ENCODE results near the gene RNU5B-1. TPM values are rescaled to one million over a fixed set of nuclear protein-coding genes. Genes with fewer than 3 reads are reported as not detected.
"Not testable (repeated sequence)": the region's sequence is repeated elsewhere in the genome, so short reads cannot be mapped to it uniquely, and the experiment has no call there.

RNU5B-1 gene
- total and polyA plus RNA-seq, 4 donors = 78.5 TPM; not detected in 3

DNA sequence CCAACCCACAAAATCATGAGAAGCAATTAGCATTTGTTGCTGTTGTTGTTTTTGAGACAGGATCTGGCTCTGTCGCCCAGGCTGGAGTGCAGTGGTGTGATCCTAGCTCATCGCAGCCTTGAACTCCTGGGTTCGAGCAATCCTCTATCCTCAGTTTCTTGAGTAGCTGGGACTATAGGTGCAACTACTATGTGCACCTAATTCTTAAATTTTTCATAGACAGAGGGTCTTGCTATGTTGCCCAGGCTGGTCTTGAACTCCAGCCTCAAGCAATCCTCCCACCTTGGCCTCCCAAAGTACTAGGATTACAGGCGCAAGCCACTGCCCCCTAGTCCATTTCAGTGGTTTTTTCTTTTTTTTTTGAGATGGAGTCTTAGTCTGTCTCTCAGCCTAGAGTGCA lies 36.1 kb upstream of the RNU5B-1 start:
- 67% methylated on average over 3 of the region's 4 CpGs for WGBS (ENCODE audit: insufficient coverage)

DNA sequence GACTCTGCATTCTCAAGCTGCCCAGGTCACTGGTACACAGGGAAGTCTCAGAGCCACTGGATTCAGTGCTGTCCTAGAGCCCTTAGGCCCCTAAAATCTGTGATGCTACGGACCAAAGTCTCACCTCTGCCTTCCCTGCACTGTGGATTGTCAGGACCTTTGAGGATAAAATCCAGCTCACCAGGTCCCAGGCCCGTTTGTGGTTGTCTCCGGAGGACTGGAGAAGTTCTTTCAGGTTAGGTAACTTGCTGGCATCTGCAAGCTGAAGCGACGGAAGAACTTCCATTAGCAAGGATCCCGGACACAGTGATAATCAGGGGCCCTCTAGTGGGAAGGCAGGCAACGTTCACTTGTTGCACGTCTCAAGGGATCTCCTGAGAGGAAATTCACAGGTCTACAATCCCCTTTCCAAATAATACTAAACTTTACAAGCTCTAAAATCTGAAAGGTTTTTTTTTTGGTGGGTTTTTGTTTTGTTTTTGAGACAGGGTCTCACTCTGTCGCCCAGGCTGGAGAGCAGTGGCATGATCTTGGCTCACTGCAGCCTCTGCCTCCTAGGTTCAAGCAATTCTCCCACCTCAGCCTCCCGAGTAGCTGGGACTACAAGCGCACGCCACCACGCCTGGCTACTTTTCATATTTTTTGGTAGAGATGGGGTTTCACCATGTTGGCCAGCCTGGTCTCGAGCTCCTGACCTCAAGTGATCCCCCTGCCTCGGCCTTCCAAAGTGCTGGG lies 33.5 kb upstream of the RNU5B-1 start:
- H3K9me3 ChIP-seq (ENCODE audit: control insufficient read depth, insufficient read depth, low read length); H3K27ac ChIP-seq (ENCODE audit: low read depth, low read length); H3K4me3 ChIP-seq (ENCODE audit: low read depth, low read length); H3K27me3 ChIP-seq (ENCODE audit: control insufficient read depth, insufficient read depth, low read length); H3K4me1 ChIP-seq (ENCODE audit: control insufficient read depth, insufficient read depth, low read length): not testable (repeated sequence)
- WGBS (ENCODE audit: insufficient coverage) = 56% methylated on average over 12 of the region's 15 CpGs
- peak in 4 of 6 donors; percentile 50 to 81 (median 66) for DNase-seq (ENCODE audit: low read depth in 4 of 6, low spot score in 6 of 6)
- peaks cover 14% of the 10 kb centered on the region for H3K36me3 ChIP-seq (ENCODE audit: control insufficient read depth, insufficient read depth, low read length)

More for the DNA sequence above, 36.1 kb upstream of the RNU5B-1 start:
- H3K36me3 ChIP-seq (ENCODE audit: control insufficient read depth, insufficient read depth, low read length) = peaks cover 12% of the 10 kb centered on the region
- no peak for DNase-seq (ENCODE audit: low read depth in 4 of 6, low spot score in 6 of 6)
- H3K27me3 ChIP-seq (ENCODE audit: control insufficient read depth, insufficient read depth, low read length) = no peaks in the 10 kb centered on the region
- no peaks in the 10 kb centered on the region for H3K9me3 ChIP-seq (ENCODE audit: control insufficient read depth, insufficient read depth, low read length)
- H3K27ac ChIP-seq (ENCODE audit: low read depth, low read length) = no peak overlapping the region
- H3K4me3 ChIP-seq (ENCODE audit: low read depth, low read length) = no peak overlapping the region
- H3K4me1 ChIP-seq (ENCODE audit: control insufficient read depth, insufficient read depth, low read length) = no peaks in the 10 kb centered on the region

DNA sequence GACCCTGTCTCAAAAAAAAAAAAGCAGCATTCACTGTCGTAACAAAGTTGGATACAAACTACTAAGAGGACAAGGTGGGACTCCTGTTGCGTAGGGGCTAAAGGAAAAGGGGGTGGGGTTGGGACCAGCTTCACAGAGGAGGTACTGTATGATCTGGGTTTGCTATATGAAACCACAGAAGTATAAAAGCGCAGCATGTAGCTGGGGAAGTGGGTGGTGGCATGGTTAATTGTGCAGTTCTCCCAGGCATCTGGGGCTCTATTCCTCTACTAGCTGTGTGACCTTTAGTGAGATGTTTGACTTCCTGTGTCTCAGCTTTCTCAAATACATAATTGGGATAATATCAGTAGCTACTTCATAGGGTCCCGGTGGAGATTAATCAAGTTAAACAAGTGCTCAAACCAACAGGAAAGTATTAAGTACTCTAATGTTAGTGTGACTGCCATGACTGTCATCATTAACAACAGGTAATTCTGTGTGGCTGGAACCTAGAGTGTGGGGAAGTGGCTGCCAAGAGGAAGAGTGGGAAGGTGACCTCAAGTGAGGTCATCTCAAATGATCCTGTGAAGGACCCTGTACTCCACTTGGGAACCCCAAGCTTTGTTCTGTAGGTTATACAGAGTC lies 29.3 kb upstream of the RNU5B-1 start:
- no peak for DNase-seq (ENCODE audit: low read depth in 4 of 6, low spot score in 6 of 6)
- H3K27ac ChIP-seq (ENCODE audit: low read depth, low read length) = no peak overlapping the region
- no peak overlapping the region for H3K4me3 ChIP-seq (ENCODE audit: low read depth, low read length)
- H3K27me3 ChIP-seq (ENCODE audit: control insufficient read depth, insufficient read depth, low read length) = no peaks in the 10 kb centered on the region
- H3K36me3 ChIP-seq (ENCODE audit: control insufficient read depth, insufficient read depth, low read length) = peaks cover 6% of the 10 kb centered on the region
- no peaks in the 10 kb centered on the region for H3K9me3 ChIP-seq (ENCODE audit: control insufficient read depth, insufficient read depth, low read length)
- WGBS (ENCODE audit: insufficient coverage) = 92% methylated on average over 3 of the region's 4 CpGs
- H3K4me1 ChIP-seq (ENCODE audit: control insufficient read depth, insufficient read depth, low read length) = no peaks in the 10 kb centered on the region

DNA sequence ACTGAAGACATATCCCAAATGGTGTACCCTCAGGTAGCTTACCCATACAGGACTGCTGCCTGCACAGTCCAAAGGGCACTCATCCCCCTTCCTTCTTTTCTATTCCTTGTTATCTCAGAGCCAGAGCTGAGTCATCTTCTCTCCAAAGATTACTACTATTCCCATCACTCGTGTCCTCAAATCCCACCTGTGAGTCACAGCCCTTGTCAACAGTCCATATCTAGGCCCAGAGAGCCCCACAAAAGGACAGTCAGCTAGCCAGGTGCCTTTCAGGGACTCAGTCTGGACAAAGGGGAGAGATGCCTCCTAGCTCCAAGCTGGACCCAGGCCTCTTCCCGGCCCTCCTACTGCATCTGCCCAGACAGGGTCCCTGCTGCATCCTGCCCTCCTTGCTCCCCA lies 28.8 kb upstream of the RNU5B-1 start:
- Histone ChIP-seq H3K27ac (ENCODE audit: low read depth, low read length) (no peak overlapping the region), H3K36me3 (ENCODE audit: control insufficient read depth, insufficient read depth, low read length) (peaks cover 6% of the 10 kb centered on the region), H3K27me3 (ENCODE audit: control insufficient read depth, insufficient read depth, low read length) (no peaks in the 10 kb centered on the region), H3K9me3 (ENCODE audit: control insufficient read depth, insufficient read depth, low read length) (no peaks in the 10 kb centered on the region), H3K4me3 (ENCODE audit: low read depth, low read length) (no peak overlapping the region), H3K4me1 (ENCODE audit: control insufficient read depth, insufficient read depth, low read length) (no peaks in the 10 kb centered on the region)
- DNase-seq (ENCODE audit: low read depth in 4 of 6, low spot score in 6 of 6) = no peak
- 88% methylated on average over 2 of the region's 2 CpGs for WGBS (ENCODE audit: insufficient coverage)

DNA sequence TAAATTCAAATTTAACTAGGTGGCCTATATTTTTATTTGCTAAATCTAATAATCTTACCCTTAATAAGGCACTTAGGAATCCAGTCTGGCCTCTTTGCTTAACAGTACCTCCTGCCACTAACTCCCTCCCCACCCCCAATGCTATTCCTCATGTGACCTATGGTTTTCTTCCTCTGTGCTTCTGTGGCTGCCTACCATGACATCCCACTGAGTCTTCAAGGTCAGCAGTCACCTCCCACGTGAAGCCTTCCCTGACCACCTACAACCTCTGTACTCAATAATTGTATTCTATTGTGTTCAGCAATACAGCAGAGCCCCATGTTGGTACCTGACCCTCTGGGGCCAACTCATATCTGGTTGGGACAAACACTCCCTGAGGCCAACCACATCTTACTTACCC lies 27.5 kb upstream of the RNU5B-1 start:
- H3K9me3 ChIP-seq (ENCODE audit: control insufficient read depth, insufficient read depth, low read length) = no peaks in the 10 kb centered on the region
- WGBS (ENCODE audit: insufficient coverage) = no CpG with 5 or more reads among the region's 1 CpG
- H3K4me1 ChIP-seq (ENCODE audit: control insufficient read depth, insufficient read depth, low read length) = no peaks in the 10 kb centered on the region
- H3K4me3 ChIP-seq (ENCODE audit: low read depth, low read length) = no peak overlapping the region
- DNase-seq (ENCODE audit: low read depth in 4 of 6, low spot score in 6 of 6) = no peak
- H3K27ac ChIP-seq (ENCODE audit: low read depth, low read length) = no peak overlapping the region
- peaks cover 6% of the 10 kb centered on the region for H3K36me3 ChIP-seq (ENCODE audit: control insufficient read depth, insufficient read depth, low read length)
- H3K27me3 ChIP-seq (ENCODE audit: control insufficient read depth, insufficient read depth, low read length) = no peaks in the 10 kb centered on the region

DNA sequence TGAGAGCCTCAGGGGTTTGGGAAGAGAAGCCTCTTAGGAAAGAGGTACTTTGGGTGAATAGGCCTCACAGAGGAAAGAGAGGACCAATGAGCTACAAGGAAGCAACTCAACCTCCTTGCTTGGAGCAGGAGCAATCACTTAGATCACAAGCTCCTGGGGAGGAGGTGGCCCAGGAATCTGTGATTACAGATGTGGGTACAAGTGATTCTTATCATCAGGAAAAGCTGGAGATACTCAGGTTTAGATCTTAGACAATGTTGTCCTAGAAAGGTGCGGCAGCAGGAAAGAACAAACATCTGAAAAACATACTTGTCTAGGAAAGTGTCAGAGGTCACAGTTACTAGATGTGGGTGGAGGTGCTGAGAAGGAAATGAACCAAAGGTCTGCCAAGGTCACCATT lies 26.0 kb upstream of the RNU5B-1 start:
- 87% methylated on average over 1 of the region's 1 CpG for WGBS (ENCODE audit: insufficient coverage)
- peaks cover 10% of the 10 kb centered on the region for H3K36me3 ChIP-seq (ENCODE audit: control insufficient read depth, insufficient read depth, low read length)
- H3K4me1 ChIP-seq (ENCODE audit: control insufficient read depth, insufficient read depth, low read length) = no peaks in the 10 kb centered on the region
- no peaks in the 10 kb centered on the region for H3K9me3 ChIP-seq (ENCODE audit: control insufficient read depth, insufficient read depth, low read length)
- H3K27ac ChIP-seq (ENCODE audit: low read depth, low read length) = no peak overlapping the region
- no peak overlapping the region for H3K4me3 ChIP-seq (ENCODE audit: low read depth, low read length)
- DNase-seq (ENCODE audit: low read depth in 4 of 6, low spot score in 6 of 6) = no peak
- no peaks in the 10 kb centered on the region for H3K27me3 ChIP-seq (ENCODE audit: control insufficient read depth, insufficient read depth, low read length)

DNA sequence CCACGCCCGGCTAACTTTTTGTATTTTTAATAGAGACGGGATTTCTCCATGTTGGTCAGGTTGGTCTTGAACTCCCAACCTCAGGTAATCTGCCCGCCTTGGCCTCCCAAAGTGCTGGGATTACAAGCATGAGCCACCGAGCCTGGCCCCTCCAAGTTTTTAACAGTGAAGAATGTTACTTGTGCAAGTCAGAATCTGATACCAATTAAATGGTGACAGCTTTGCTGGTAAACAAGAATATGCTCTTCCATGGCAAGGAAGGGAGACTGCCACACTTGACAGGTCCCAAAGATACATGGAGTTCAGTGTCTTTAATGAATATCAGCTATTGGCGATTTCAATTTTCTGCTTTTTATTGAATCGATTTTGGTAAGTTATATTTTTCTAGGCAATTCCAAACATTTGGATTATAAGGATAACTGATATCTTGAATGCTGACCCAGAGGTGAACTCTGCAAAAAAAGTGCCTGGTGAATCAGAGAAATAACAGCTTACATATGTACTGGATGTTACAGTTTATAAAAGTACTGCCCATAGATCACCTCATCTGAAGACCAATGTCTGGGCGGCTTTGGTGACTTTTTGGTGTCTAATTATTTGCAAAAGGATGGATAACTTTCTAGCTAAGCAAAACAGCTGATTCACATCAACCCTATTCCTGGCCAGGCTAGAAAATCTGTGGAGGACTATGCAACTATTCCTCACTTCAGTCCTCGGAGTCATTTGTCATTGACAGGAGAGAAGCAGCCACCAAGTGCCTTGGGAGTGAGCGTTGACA lies 19.0 kb upstream of the RNU5B-1 start:
- WGBS (ENCODE audit: insufficient coverage) = 74% methylated on average over 6 of the region's 10 CpGs
- no peak for DNase-seq (ENCODE audit: low read depth in 4 of 6, low spot score in 6 of 6)
- Histone ChIP-seq H3K9me3 (ENCODE audit: control insufficient read depth, insufficient read depth, low read length) (no peaks in the 10 kb centered on the region), H3K27me3 (ENCODE audit: control insufficient read depth, insufficient read depth, low read length) (no peaks in the 10 kb centered on the region), H3K27ac (ENCODE audit: low read depth, low read length) (peak overlapping the region; percentile 85), H3K36me3 (ENCODE audit: control insufficient read depth, insufficient read depth, low read length) (peaks cover 4% of the 10 kb centered on the region), H3K4me1 (ENCODE audit: control insufficient read depth, insufficient read depth, low read length) (peaks cover 14% of the 10 kb centered on the region), H3K4me3 (ENCODE audit: low read depth, low read length) (peak overlapping the region; percentile 81)

DNA sequence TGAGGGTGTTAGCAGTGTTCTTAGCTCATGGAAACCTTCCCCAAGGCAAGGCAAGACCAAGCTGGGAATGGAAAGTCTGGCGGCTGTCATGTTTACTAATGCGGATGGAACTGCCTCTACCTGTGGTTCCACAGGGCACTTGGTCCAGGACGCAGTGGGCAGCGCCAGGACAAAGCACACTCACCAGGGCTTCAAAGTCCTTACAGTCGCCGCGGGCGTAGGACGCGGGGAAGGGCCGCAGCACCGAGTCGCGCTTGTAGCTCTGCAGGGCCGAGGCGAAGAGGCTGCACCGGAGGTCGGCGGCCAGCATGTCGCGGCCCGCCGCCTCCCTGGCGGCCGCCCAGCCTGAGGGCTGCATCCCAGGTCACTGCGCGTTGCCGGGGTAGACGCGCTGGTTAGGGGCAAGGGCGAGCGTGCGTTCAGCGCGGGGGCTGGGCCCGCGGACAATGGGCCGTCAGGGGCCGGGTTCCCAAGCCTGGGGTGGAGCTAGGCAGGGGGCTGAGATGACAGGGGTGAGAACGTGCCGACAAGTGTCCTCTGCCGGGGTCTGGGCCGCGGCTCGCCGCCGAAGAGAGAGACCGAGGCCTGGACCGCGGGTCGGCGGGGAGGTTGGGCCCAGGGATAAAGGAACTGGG lies 18.3 kb upstream of the RNU5B-1 start:
- H3K4me3 ChIP-seq (ENCODE audit: low read depth, low read length) = peak overlapping the region; percentile 81
- H3K36me3 ChIP-seq (ENCODE audit: control insufficient read depth, insufficient read depth, low read length) = peaks cover 4% of the 10 kb centered on the region
- peak overlapping the region; percentile 85 for H3K27ac ChIP-seq (ENCODE audit: low read depth, low read length)
- peaks cover 14% of the 10 kb centered on the region for H3K4me1 ChIP-seq (ENCODE audit: control insufficient read depth, insufficient read depth, low read length)
- WGBS (ENCODE audit: insufficient coverage) = under 1% methylated on average over 52 of the region's 52 CpGs
- DNase-seq (ENCODE audit: low read depth in 4 of 6, low spot score in 6 of 6) = peak in 4 of 6 donors; percentile 30 to 72 (median 56)
- H3K27me3 ChIP-seq (ENCODE audit: control insufficient read depth, insufficient read depth, low read length) = no peaks in the 10 kb centered on the region
- H3K9me3 ChIP-seq (ENCODE audit: control insufficient read depth, insufficient read depth, low read length) = no peaks in the 10 kb centered on the region

DNA sequence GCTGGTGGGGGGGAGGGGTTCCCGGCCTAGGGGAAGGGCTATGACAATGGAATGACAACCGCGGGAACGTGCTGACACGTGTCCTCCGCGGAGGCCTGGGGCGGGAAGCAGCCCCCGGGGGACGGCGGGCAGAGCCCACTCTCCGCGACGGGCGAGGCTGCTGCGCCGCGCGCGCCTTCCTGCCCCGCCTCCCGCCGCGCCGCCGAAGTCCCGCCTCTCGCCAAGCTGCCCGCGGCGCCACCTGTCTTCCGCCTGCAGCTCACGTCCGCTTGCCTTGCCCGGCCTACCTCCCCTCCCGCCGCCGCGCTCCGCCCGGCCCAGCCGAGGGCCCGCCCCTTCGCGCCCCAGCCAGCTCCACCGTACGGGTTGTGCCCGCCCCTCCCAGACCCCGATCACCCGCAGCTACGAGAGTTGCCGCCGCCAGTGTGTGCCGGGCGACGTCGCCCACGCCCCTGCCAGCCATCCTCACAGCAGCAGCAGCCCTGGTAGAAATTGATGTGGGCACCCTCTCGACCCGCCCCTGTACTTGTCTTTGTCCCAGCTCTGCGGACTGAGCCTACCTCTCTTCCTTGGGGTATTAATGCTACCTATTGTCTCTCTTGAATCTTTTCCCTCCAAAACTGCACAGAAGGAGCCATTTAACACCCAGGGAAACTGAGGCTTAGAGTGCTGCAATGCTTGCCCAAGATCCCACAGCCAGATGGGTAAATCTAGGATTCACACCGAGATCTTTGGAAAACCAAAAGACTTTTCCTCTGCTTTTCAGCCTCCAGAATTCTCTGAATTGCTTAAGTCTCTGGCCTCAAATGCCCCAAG lies 17.6 kb upstream of the RNU5B-1 start, which contains the start of gene PARP16:
PARP16 (minus strand) TSS at position 180 of the 816 bp plus-strand sequence. CDS start 457 bp downstream, outside the sequence.
- peaks cover 14% of the 10 kb centered on the region for H3K4me1 ChIP-seq (ENCODE audit: control insufficient read depth, insufficient read depth, low read length)
- H3K36me3 ChIP-seq (ENCODE audit: control insufficient read depth, insufficient read depth, low read length) = peaks cover 4% of the 10 kb centered on the region
- H3K27ac ChIP-seq (ENCODE audit: low read depth, low read length) = peak within 1 kb of the TSS; percentile 85
- WGBS (ENCODE audit: insufficient coverage) = 1% methylated on average over 61 of the region's 62 CpGs
- H3K27me3 ChIP-seq (ENCODE audit: control insufficient read depth, insufficient read depth, low read length) = no peaks in the 10 kb centered on the region
- peak; percentile 62 to 97 (median 79) for DNase-seq (ENCODE audit: low read depth in 4 of 6, low spot score in 6 of 6)
- H3K9me3 ChIP-seq (ENCODE audit: control insufficient read depth, insufficient read depth, low read length) = no peaks in the 10 kb centered on the region
- H3K4me3 ChIP-seq (ENCODE audit: low read depth, low read length) = peak within 1 kb of the TSS; percentile 81
